ENCODE results near the gene DNLZ.

DNLZ gene

GRCh38 chr9:136386018-136386417 lies 22.5 kb upstream of the DNLZ start:
- Histone ChIP-seq H3K9me3 (ENCODE audit: control insufficient read depth, low read length) (no peaks in the 10 kb centered on the region), H3K4me3 (ENCODE audit: insufficient read depth, low read depth, low read length, poor library complexity, severe bottlenecking) (no peak overlapping the region), H3K27ac (ENCODE audit: insufficient read depth, low read length, poor library complexity, severe bottlenecking) (no peak overlapping the region), H3K4me1 (ENCODE audit: control insufficient read depth, insufficient read depth, low read length, poor library complexity, severe bottlenecking) (peaks cover 10% of the 10 kb centered on the region), H3K36me3 (ENCODE audit: control insufficient read depth, insufficient read depth, low read length) (peaks cover 57% of the 10 kb centered on the region), H3K27me3 (replicated peaks; ENCODE audit: control insufficient read depth, insufficient read depth, low read length, poor library complexity, severe bottlenecking) (no peaks in the 10 kb centered on the region)
- no peak for DNase-seq

GRCh38 chr9:136385015-136385414 lies 21.5 kb upstream of the DNLZ start:
- Histone ChIP-seq H3K27me3 (replicated peaks; ENCODE audit: control insufficient read depth, insufficient read depth, low read length, poor library complexity, severe bottlenecking) (no peaks in the 10 kb centered on the region), H3K4me3 (ENCODE audit: insufficient read depth, low read depth, low read length, poor library complexity, severe bottlenecking) (no peak overlapping the region), H3K9me3 (ENCODE audit: control insufficient read depth, low read length) (no peaks in the 10 kb centered on the region), H3K27ac (ENCODE audit: insufficient read depth, low read length, poor library complexity, severe bottlenecking) (no peak overlapping the region), H3K36me3 (ENCODE audit: control insufficient read depth, insufficient read depth, low read length) (peaks cover 64% of the 10 kb centered on the region), H3K4me1 (ENCODE audit: control insufficient read depth, insufficient read depth, low read length, poor library complexity, severe bottlenecking) (peaks cover 10% of the 10 kb centered on the region)
- DNase-seq = peak; percentile 32 to 40 (median 39)

GRCh38 chr9:136383436-136383835 lies 19.9 kb upstream of the DNLZ start:
- no peak for DNase-seq
- Histone ChIP-seq H3K4me3 (ENCODE audit: insufficient read depth, low read depth, low read length, poor library complexity, severe bottlenecking) (no peak overlapping the region), H3K9me3 (ENCODE audit: control insufficient read depth, low read length) (no peaks in the 10 kb centered on the region), H3K4me1 (ENCODE audit: control insufficient read depth, insufficient read depth, low read length, poor library complexity, severe bottlenecking) (peaks cover 10% of the 10 kb centered on the region), H3K27ac (ENCODE audit: insufficient read depth, low read length, poor library complexity, severe bottlenecking) (no peak overlapping the region), H3K27me3 (replicated peaks; ENCODE audit: control insufficient read depth, insufficient read depth, low read length, poor library complexity, severe bottlenecking) (no peaks in the 10 kb centered on the region), H3K36me3 (ENCODE audit: control insufficient read depth, insufficient read depth, low read length) (peaks cover 57% of the 10 kb centered on the region)

- H3K4me3 ChIP-seq (ENCODE audit: insufficient read depth, low read depth, low read length, poor library complexity, severe bottlenecking) = no peak overlapping the region
- no peak overlapping the region for H3K27ac ChIP-seq (ENCODE audit: insufficient read depth, low read length, poor library complexity, severe bottlenecking)
- peaks cover 10% of the 10 kb centered on the region for H3K4me1 ChIP-seq (ENCODE audit: control insufficient read depth, insufficient read depth, low read length, poor library complexity, severe bottlenecking)
- no peaks in the 10 kb centered on the region for H3K9me3 ChIP-seq (ENCODE audit: control insufficient read depth, low read length)
- DNase-seq = no peak
- H3K36me3 ChIP-seq (ENCODE audit: control insufficient read depth, insufficient read depth, low read length) = peaks cover 46% of the 10 kb centered on the region
- no peaks in the 10 kb centered on the region for H3K27me3 ChIP-seq (replicated peaks; ENCODE audit: control insufficient read depth, insufficient read depth, low read length, poor library complexity, severe bottlenecking)
These were observed 18.5 kb upstream of the DNLZ start for GRCh38 chr9:136381966-136382513.

GRCh38 chr9:136381311-136381710 lies 17.8 kb upstream of the DNLZ start:
- Histone ChIP-seq H3K36me3 (ENCODE audit: control insufficient read depth, insufficient read depth, low read length) (peaks cover 43% of the 10 kb centered on the region), H3K9me3 (ENCODE audit: control insufficient read depth, low read length) (no peaks in the 10 kb centered on the region), H3K27me3 (replicated peaks; ENCODE audit: control insufficient read depth, insufficient read depth, low read length, poor library complexity, severe bottlenecking) (no peaks in the 10 kb centered on the region), H3K27ac (ENCODE audit: insufficient read depth, low read length, poor library complexity, severe bottlenecking) (no peak overlapping the region), H3K4me3 (ENCODE audit: insufficient read depth, low read depth, low read length, poor library complexity, severe bottlenecking) (no peak overlapping the region), H3K4me1 (ENCODE audit: control insufficient read depth, insufficient read depth, low read length, poor library complexity, severe bottlenecking) (peaks cover 10% of the 10 kb centered on the region)
- DNase-seq = no peak

- no peak for DNase-seq
- Histone ChIP-seq H3K36me3 (ENCODE audit: control insufficient read depth, insufficient read depth, low read length) (peaks cover 43% of the 10 kb centered on the region), H3K4me1 (ENCODE audit: control insufficient read depth, insufficient read depth, low read length, poor library complexity, severe bottlenecking) (peaks cover 9% of the 10 kb centered on the region), H3K27me3 (replicated peaks; ENCODE audit: control insufficient read depth, insufficient read depth, low read length, poor library complexity, severe bottlenecking) (no peaks in the 10 kb centered on the region), H3K9me3 (ENCODE audit: control insufficient read depth, low read length) (no peaks in the 10 kb centered on the region), H3K27ac (ENCODE audit: insufficient read depth, low read length, poor library complexity, severe bottlenecking) (no peak overlapping the region), H3K4me3 (ENCODE audit: insufficient read depth, low read depth, low read length, poor library complexity, severe bottlenecking) (no peak overlapping the region)
These were observed 16.8 kb upstream of the DNLZ start for GRCh38 chr9:136380381-136380780.

GRCh38 chr9:136379891-136380290 lies 16.3 kb upstream of the DNLZ start:
- Histone ChIP-seq H3K27me3 (replicated peaks; ENCODE audit: control insufficient read depth, insufficient read depth, low read length, poor library complexity, severe bottlenecking) (no peaks in the 10 kb centered on the region), H3K27ac (ENCODE audit: insufficient read depth, low read length, poor library complexity, severe bottlenecking) (no peak overlapping the region), H3K36me3 (ENCODE audit: control insufficient read depth, insufficient read depth, low read length) (peaks cover 43% of the 10 kb centered on the region), H3K4me1 (ENCODE audit: control insufficient read depth, insufficient read depth, low read length, poor library complexity, severe bottlenecking) (peaks cover 4% of the 10 kb centered on the region), H3K9me3 (ENCODE audit: control insufficient read depth, low read length) (no peaks in the 10 kb centered on the region), H3K4me3 (ENCODE audit: insufficient read depth, low read depth, low read length, poor library complexity, severe bottlenecking) (no peak overlapping the region)
- DNase-seq = no peak

- H3K36me3 ChIP-seq (ENCODE audit: control insufficient read depth, insufficient read depth, low read length) = peaks cover 41% of the 10 kb centered on the region
- no peak for DNase-seq
- H3K27me3 ChIP-seq (replicated peaks; ENCODE audit: control insufficient read depth, insufficient read depth, low read length, poor library complexity, severe bottlenecking) = no peaks in the 10 kb centered on the region
- H3K4me3 ChIP-seq (ENCODE audit: insufficient read depth, low read depth, low read length, poor library complexity, severe bottlenecking) = no peak overlapping the region
- no peak overlapping the region for H3K27ac ChIP-seq (ENCODE audit: insufficient read depth, low read length, poor library complexity, severe bottlenecking)
- H3K4me1 ChIP-seq (ENCODE audit: control insufficient read depth, insufficient read depth, low read length, poor library complexity, severe bottlenecking) = no peaks in the 10 kb centered on the region
- H3K9me3 ChIP-seq (ENCODE audit: control insufficient read depth, low read length) = no peaks in the 10 kb centered on the region
These were observed 15.9 kb upstream of the DNLZ start for GRCh38 chr9:136379401-136379800.

- DNase-seq = no peak
- H3K27ac ChIP-seq (ENCODE audit: insufficient read depth, low read length, poor library complexity, severe bottlenecking) = no peak overlapping the region
- H3K4me3 ChIP-seq (ENCODE audit: insufficient read depth, low read depth, low read length, poor library complexity, severe bottlenecking) = no peak overlapping the region
- no peaks in the 10 kb centered on the region for H3K4me1 ChIP-seq (ENCODE audit: control insufficient read depth, insufficient read depth, low read length, poor library complexity, severe bottlenecking)
- no peaks in the 10 kb centered on the region for H3K27me3 ChIP-seq (replicated peaks; ENCODE audit: control insufficient read depth, insufficient read depth, low read length, poor library complexity, severe bottlenecking)
- H3K36me3 ChIP-seq (ENCODE audit: control insufficient read depth, insufficient read depth, low read length) = peaks cover 36% of the 10 kb centered on the region
- no peaks in the 10 kb centered on the region for H3K9me3 ChIP-seq (ENCODE audit: control insufficient read depth, low read length)
These were observed 15.4 kb upstream of the DNLZ start for GRCh38 chr9:136379003-136379287.

- no peak overlapping the region for H3K27ac ChIP-seq (ENCODE audit: insufficient read depth, low read length, poor library complexity, severe bottlenecking)
These were observed 14.8 kb upstream of the DNLZ start for GRCh38 chr9:136378170-136379002.

More at GRCh38 chr9:136378170-136379002, 14.8 kb upstream of the DNLZ start:
- Histone ChIP-seq H3K27me3 (replicated peaks; ENCODE audit: control insufficient read depth, insufficient read depth, low read length, poor library complexity, severe bottlenecking) (no peaks in the 10 kb centered on the region), H3K4me3 (ENCODE audit: insufficient read depth, low read depth, low read length, poor library complexity, severe bottlenecking) (no peak overlapping the region), H3K4me1 (ENCODE audit: control insufficient read depth, insufficient read depth, low read length, poor library complexity, severe bottlenecking) (no peaks in the 10 kb centered on the region), H3K36me3 (ENCODE audit: control insufficient read depth, insufficient read depth, low read length) (peaks cover 31% of the 10 kb centered on the region), H3K9me3 (ENCODE audit: control insufficient read depth, low read length) (no peaks in the 10 kb centered on the region)
- DNase-seq = no peak
